Spinal cord (tissue), 10 donors: ENCODE data around the gene HDAC9. TPM values are rescaled to one million over a fixed set of nuclear protein-coding genes. Genes with fewer than 3 reads are reported as not detected.
A peak's percentile ranks its signal among the peaks of the same experiment; 100 is the strongest.

Source experiments
- DNase-seq, 6 donors: peaks; one replicate each; pipeline versions ENCODE4 v3.0.0 to v3.0.0-alpha.2; 2013 to 2015; ENCODE audit warnings: low spot score in 6 of 6, low read depth in 4 of 6
- H3K27ac ChIP-seq: one replicate; pipeline ENCODE4 v1.5.1; 2013; ENCODE audit warnings: low read depth, low read length, control low read depth
- H3K27me3 ChIP-seq: one replicate; pipeline ENCODE4 v1.6.1; 2013; ENCODE audit warnings: low read length; ENCODE audit not compliant: control insufficient read depth, insufficient read depth
- H3K36me3 ChIP-seq: one replicate; pipeline ENCODE4 v1.6.1; 2013; ENCODE audit warnings: low read length; ENCODE audit not compliant: control insufficient read depth, insufficient read depth
- H3K4me1 ChIP-seq: one replicate; pipeline ENCODE4 v1.6.1; 2013; ENCODE audit warnings: low read length; ENCODE audit not compliant: control insufficient read depth, insufficient read depth
- H3K4me3 ChIP-seq: one replicate; pipeline ENCODE4 v1.5.1; 2013; ENCODE audit warnings: low read depth, low read length, control low read depth
- H3K9me3 ChIP-seq: one replicate; pipeline ENCODE4 v1.6.1; 2013; ENCODE audit warnings: low read length; ENCODE audit not compliant: control insufficient read depth, insufficient read depth
- WGBS: methylation state at CpG from one replicate; pipeline ENCODE4 v1.1.5; 2013; ENCODE audit warnings: missing lambda C conversion rate; ENCODE audit not compliant: insufficient coverage; 5-methylcytosine and 5-hydroxymethylcytosine counted together
- polyA plus RNA-seq, 2 donors: library from polyadenylated mRNA; unstranded; fragments of 120-200 nt; gene quantifications; one replicate each; pipeline ENCODE4 v1.2.1, GENCODE V29; 2013; ENCODE audit not compliant: insufficient read length in 2 of 2
- total RNA-seq, 2 donors: library from RNA; depleted of rRNA in 1 of 2; stranded (reverse); fragments of 120-200 nt in 1 of 2; fragments of >200 nt in 1 of 2; gene quantifications; one replicate each; pipeline versions ENCODE4 v1.2.3 to v1.2.4, GENCODE V29; 2013 to 2014
- donor health status: healthy.

The HDAC9 gene
- total and polyA plus RNA-seq, 4 donors = 21.4 to 58.5 (median 29.3) TPM

GRCh38 chr7:18503126-18503866, 7.7 kb downstream of the HDAC9 start:
- Histone ChIP-seq H3K27ac (no peak overlapping the region), H3K36me3 (no peaks in the 10 kb centered on the region), H3K4me3 (no peak overlapping the region), H3K27me3 (no peaks in the 10 kb centered on the region), H3K9me3 (no peaks in the 10 kb centered on the region), H3K4me1 (no peaks in the 10 kb centered on the region)
- no CpG with 5 or more reads among the region's 4 CpGs for WGBS
- no peak for DNase-seq

GRCh38 chr7:18504965-18505364, 9.4 kb downstream of the HDAC9 start:
- no peak overlapping the region for H3K27ac ChIP-seq
- H3K36me3 ChIP-seq = no peaks in the 10 kb centered on the region
- no peak overlapping the region for H3K4me3 ChIP-seq
- WGBS = 75% methylated on average over 2 of the region's 3 CpGs
- DNase-seq = no peak
- no peaks in the 10 kb centered on the region for H3K4me1 ChIP-seq
- no peaks in the 10 kb centered on the region for H3K9me3 ChIP-seq
- H3K27me3 ChIP-seq = no peaks in the 10 kb centered on the region

- Histone ChIP-seq H3K9me3 (no peaks in the 10 kb centered on the region), H3K27ac (no peak overlapping the region), H3K4me3 (no peak overlapping the region), H3K36me3 (no peaks in the 10 kb centered on the region), H3K4me1 (no peaks in the 10 kb centered on the region), H3K27me3 (no peaks in the 10 kb centered on the region)
- WGBS = 100% methylated on average over 1 of the region's 5 CpGs
- DNase-seq = peak in 1 of 6 donors; percentile 38
Measured at GRCh38 chr7:18505870-18506460, 10.4 kb downstream of the HDAC9 start.

GRCh38 chr7:18508443-18509427, 13.2 kb downstream of the HDAC9 start:
- no peak for DNase-seq
- Histone ChIP-seq H3K4me3 (no peak overlapping the region), H3K4me1 (no peaks in the 10 kb centered on the region), H3K36me3 (no peaks in the 10 kb centered on the region), H3K27ac (no peak overlapping the region), H3K27me3 (no peaks in the 10 kb centered on the region), H3K9me3 (no peaks in the 10 kb centered on the region)
- WGBS = no CpG with 5 or more reads among the region's 10 CpGs

- H3K9me3 ChIP-seq = no peaks in the 10 kb centered on the region
- WGBS = no CpG with 5 or more reads among the region's 2 CpGs
- no peak for DNase-seq
- H3K27me3 ChIP-seq = no peaks in the 10 kb centered on the region
- H3K36me3 ChIP-seq = no peaks in the 10 kb centered on the region
- H3K27ac ChIP-seq = no peak overlapping the region
- H3K4me1 ChIP-seq = no peaks in the 10 kb centered on the region
- H3K4me3 ChIP-seq = no peak overlapping the region
Measured at GRCh38 chr7:18509481-18509880, 13.9 kb downstream of the HDAC9 start.

- H3K4me3 ChIP-seq = no peak overlapping the region
- H3K36me3 ChIP-seq = no peaks in the 10 kb centered on the region
- H3K27me3 ChIP-seq = no peaks in the 10 kb centered on the region
- WGBS = 60% methylated on average over 1 of the region's 4 CpGs
- no peaks in the 10 kb centered on the region for H3K9me3 ChIP-seq
- no peaks in the 10 kb centered on the region for H3K4me1 ChIP-seq
- no peak for DNase-seq
- H3K27ac ChIP-seq = no peak overlapping the region
Measured at GRCh38 chr7:18511351-18512140, 16.0 kb downstream of the HDAC9 start.

GRCh38 chr7:18513343-18513742, 17.8 kb downstream of the HDAC9 start:
- DNase-seq = no peak
- Histone ChIP-seq H3K36me3 (no peaks in the 10 kb centered on the region), H3K4me3 (no peak overlapping the region), H3K27ac (no peak overlapping the region), H3K4me1 (no peaks in the 10 kb centered on the region), H3K27me3 (no peaks in the 10 kb centered on the region), H3K9me3 (no peaks in the 10 kb centered on the region)
- no CpG with 5 or more reads among the region's 1 CpG for WGBS

GRCh38 chr7:18515067-18515466, 19.5 kb downstream of the HDAC9 start:
- Histone ChIP-seq H3K4me1 (no peaks in the 10 kb centered on the region), H3K4me3 (no peak overlapping the region), H3K27ac (no peak overlapping the region), H3K36me3 (no peaks in the 10 kb centered on the region), H3K9me3 (no peaks in the 10 kb centered on the region), H3K27me3 (no peaks in the 10 kb centered on the region)
- peak in 1 of 6 donors; percentile 81 for DNase-seq
- WGBS = no CpG with 5 or more reads among the region's 2 CpGs

GRCh38 chr7:18517646-18518045, 22.1 kb downstream of the HDAC9 start:
- H3K4me3 ChIP-seq = no peak overlapping the region
- no peaks in the 10 kb centered on the region for H3K27me3 ChIP-seq
- no CpG with 5 or more reads among the region's 2 CpGs for WGBS
- no peaks in the 10 kb centered on the region for H3K4me1 ChIP-seq
- no peaks in the 10 kb centered on the region for H3K9me3 ChIP-seq
- DNase-seq = peak in 1 of 6 donors; percentile 51
- no peak overlapping the region for H3K27ac ChIP-seq
- no peaks in the 10 kb centered on the region for H3K36me3 ChIP-seq
